OCI-LY3 (cell line): ENCODE measurements around the gene PIK3AP1.
A peak's percentile ranks its signal among the peaks of the same experiment; 100 is the strongest.

ENCODE experiments used
- H2AFZ ChIP-seq: fragments of 200-600, 300-600 bp; shearing (Covaris generic); 2 replicates; pipeline ENCODE4 v1.6.0; 2014; ENCODE audit warnings: antibody characterized with exemption, low read depth, low read length
- H3K27ac ChIP-seq: fragments of 200-600, 300-600 bp; sonication (generic); 2 replicates; pipeline ENCODE4 v1.5.1; 2014; ENCODE audit warnings: mild to moderate bottlenecking, low read length, moderate library complexity, mixed read lengths
- H3K27me3 ChIP-seq: fragments of 200-600, 300-600 bp; sonication (generic); 2 replicates; pipeline ENCODE4 v1.6.1; 2014; ENCODE audit warnings: low read depth, low read length, mixed read lengths
- H3K36me3 ChIP-seq: fragments of 200-600, 300-600 bp; sonication (generic); replicated peaks from 2 replicates; pipeline ENCODE3; 2014; ENCODE audit warnings: low read depth, low read length, mixed read lengths
- H3K4me1 ChIP-seq: fragments of 300-600, 200-600 bp; sonication (generic); 2 replicates; pipeline ENCODE4 v1.6.1; 2014; ENCODE audit warnings: low read length, mixed read lengths
- H3K4me2 ChIP-seq: fragments of 200-600, 300-600 bp; sonication (generic); 2 replicates; pipeline ENCODE4 v1.6.1; 2014; ENCODE audit warnings: low read length, mixed read lengths
- H3K4me3 ChIP-seq: fragments of 300-600, 200-600 bp; sonication (generic); 2 replicates; pipeline ENCODE4 v1.5.1; 2014; ENCODE audit warnings: antibody characterized with exemption, mild to moderate bottlenecking, low read length, moderate library complexity
- H3K79me2 ChIP-seq: fragments of 300-600, 200-600 bp; shearing (Covaris generic); 2 replicates; pipeline ENCODE4 v1.6.1; 2014; ENCODE audit warnings: mild to moderate bottlenecking, low read length, mixed read lengths
- H3K9ac ChIP-seq: fragments of 300-600, 200-600 bp; shearing (Covaris generic); 2 replicates; pipeline ENCODE4 v1.6.0; 2014; ENCODE audit warnings: mild to moderate bottlenecking, low read length, moderate library complexity
- H3K9me3 ChIP-seq: fragments of 200-600, 300-600 bp; shearing (Covaris generic); 2 replicates; pipeline ENCODE4 v1.6.1; 2014; ENCODE audit warnings: low read length, mixed read lengths; ENCODE audit not compliant: insufficient read depth
- H4K20me1 ChIP-seq: fragments of 200-600, 300-600 bp; sonication (generic); 2 replicates; pipeline ENCODE4 v1.6.1; 2016; ENCODE audit warnings: low read length, mixed read lengths; ENCODE audit not compliant: insufficient read depth
- CTCF ChIP-seq: fragments of 200-600, 300-600 bp; sonication (generic); IDR thresholded peaks from 2 replicates; pipeline ENCODE4 v1.5.1; 2014; ENCODE audit warnings: antibody characterized with exemption, low read length, low read depth
- EZH2phosphoT487 ChIP-seq: fragments of 200-600 bp; shearing (Covaris generic); IDR thresholded peaks from 2 replicates; pipeline ENCODE4 v1.6.1; 2018; ENCODE audit warnings: antibody characterized with exemption, mixed run types, low read depth

The PIK3AP1 gene

GRCh38 chr10:96765406-96766240, 45.3 kb upstream of the PIK3AP1 start:
- Histone ChIP-seq H3K79me2 (no peaks in the 10 kb centered on the region), H3K36me3 (no peaks in the 10 kb centered on the region), H3K9me3 (no peaks in the 10 kb centered on the region), H3K4me1 (peaks cover 18% of the 10 kb centered on the region), H3K27ac (no peak overlapping the region), H3K27me3 (peaks cover 7% of the 10 kb centered on the region; the same call in 1 of the 2 replicates), H4K20me1 (no peaks in the 10 kb centered on the region), H2AFZ (0 out of 2 replicates have a peak overlapping the region, but pooled peaks have one; percentile 31), H3K4me2 (peak overlapping the region; percentile 77), H3K9ac (no peak overlapping the region), H3K4me3 (no peak overlapping the region)
- no peak for TF ChIP-seq EZH2phosphoT487
- peak; percentile 87 for TF ChIP-seq CTCF

- H3K36me3 ChIP-seq, result no peaks in the 10 kb centered on the region
- no peaks in the 10 kb centered on the region for H4K20me1 ChIP-seq
- peaks cover 7% of the 10 kb centered on the region; the same call in 1 of the 2 replicates for H3K27me3 ChIP-seq
- no peaks in the 10 kb centered on the region for H3K79me2 ChIP-seq
- peak overlapping the region; percentile 77 for H3K4me2 ChIP-seq
- H3K27ac ChIP-seq, result 0 out of 2 replicates have a peak overlapping the region, but pooled peaks have one; percentile 19
- TF ChIP-seq CTCF (no peak), EZH2phosphoT487 (no peak)
- peaks cover 18% of the 10 kb centered on the region for H3K4me1 ChIP-seq
- peak overlapping the region; percentile 52 for H3K4me3 ChIP-seq
- no peak overlapping the region for H2AFZ ChIP-seq
- no peaks in the 10 kb centered on the region for H3K9me3 ChIP-seq
- no peak overlapping the region for H3K9ac ChIP-seq
These were observed 44.2 kb upstream of the PIK3AP1 start for GRCh38 chr10:96764425-96765060.

- Histone ChIP-seq H3K27ac (no peak overlapping the region), H3K9me3 (no peaks in the 10 kb centered on the region), H3K79me2 (no peaks in the 10 kb centered on the region), H3K4me2 (no peak overlapping the region), H4K20me1 (no peaks in the 10 kb centered on the region), H3K4me3 (no peak overlapping the region), H3K36me3 (no peaks in the 10 kb centered on the region), H3K9ac (no peak overlapping the region), H2AFZ (no peak overlapping the region), H3K27me3 (peaks cover 16% of the 10 kb centered on the region), H3K4me1 (peaks cover 4% of the 10 kb centered on the region; the same call in 1 of the 2 replicates)
- TF ChIP-seq CTCF, result no peak
- TF ChIP-seq EZH2phosphoT487, result no peak
These were observed 38.1 kb upstream of the PIK3AP1 start for GRCh38 chr10:96758423-96758822.
